Spinal cord (tissue), 10 donors: ENCODE results near the gene TRIL. TPM values are rescaled to one million over a fixed set of nuclear protein-coding genes. Genes with fewer than 3 reads are reported as not detected.

Source experiments
- DNase-seq, 6 donors: peaks; one replicate each; pipeline versions ENCODE4 v3.0.0 to v3.0.0-alpha.2; 2013 to 2015; ENCODE audit warnings: low spot score in 6 of 6, low read depth in 4 of 6
- H3K27ac ChIP-seq: one replicate; pipeline ENCODE4 v1.5.1; 2013; ENCODE audit warnings: low read depth, low read length, control low read depth
- H3K27me3 ChIP-seq: one replicate; pipeline ENCODE4 v1.6.1; 2013; ENCODE audit warnings: low read length; ENCODE audit not compliant: control insufficient read depth, insufficient read depth
- H3K36me3 ChIP-seq: one replicate; pipeline ENCODE4 v1.6.1; 2013; ENCODE audit warnings: low read length; ENCODE audit not compliant: control insufficient read depth, insufficient read depth
- H3K4me1 ChIP-seq: one replicate; pipeline ENCODE4 v1.6.1; 2013; ENCODE audit warnings: low read length; ENCODE audit not compliant: control insufficient read depth, insufficient read depth
- H3K4me3 ChIP-seq: one replicate; pipeline ENCODE4 v1.5.1; 2013; ENCODE audit warnings: low read depth, low read length, control low read depth
- H3K9me3 ChIP-seq: one replicate; pipeline ENCODE4 v1.6.1; 2013; ENCODE audit warnings: low read length; ENCODE audit not compliant: control insufficient read depth, insufficient read depth
- WGBS: methylation state at CpG from one replicate; pipeline ENCODE4 v1.1.5; 2013; ENCODE audit warnings: missing lambda C conversion rate; ENCODE audit not compliant: insufficient coverage; 5-methylcytosine and 5-hydroxymethylcytosine counted together
- polyA plus RNA-seq, 2 donors: library from polyadenylated mRNA; unstranded; fragments of 120-200 nt; gene quantifications; one replicate each; pipeline ENCODE4 v1.2.1, GENCODE V29; 2013; ENCODE audit not compliant: insufficient read length in 2 of 2
- total RNA-seq, 2 donors: library from RNA; depleted of rRNA in 1 of 2; stranded (reverse); fragments of 120-200 nt in 1 of 2; fragments of >200 nt in 1 of 2; gene quantifications; one replicate each; pipeline versions ENCODE4 v1.2.3 to v1.2.4, GENCODE V29; 2013 to 2014
- donor health status: healthy.

The TRIL gene
- total and polyA plus RNA-seq, 4 donors, result 17.4 to 66.0 (median 33.5) TPM

- H3K4me3 ChIP-seq, result no peak overlapping the region
These were observed 21.0 kb downstream of the TRIL start for GRCh38 chr7:28937103-28937502.

DNA sequence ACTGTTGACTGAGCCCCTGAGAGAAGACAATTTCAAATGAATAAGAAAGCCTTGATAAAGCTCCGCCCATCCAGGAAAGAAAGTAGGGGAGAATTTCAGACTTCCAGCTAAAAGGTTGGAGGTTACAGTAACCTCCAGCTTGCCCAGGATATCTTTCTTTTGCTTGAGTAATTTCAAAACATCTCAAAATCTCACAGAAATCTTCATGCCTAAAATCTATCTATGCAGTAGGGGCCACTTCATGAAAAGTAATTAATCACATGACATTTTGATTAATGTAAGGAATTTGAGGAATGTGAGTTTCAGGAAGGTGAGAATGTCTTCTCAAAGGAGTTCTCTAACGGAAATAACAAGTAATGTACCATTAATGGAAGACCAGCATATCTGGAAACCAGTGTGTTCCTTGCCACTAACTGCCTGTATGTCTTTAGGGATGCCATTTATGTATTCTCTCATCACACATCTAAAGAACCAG lies 24.2 kb downstream of the TRIL start:
- H3K4me3 ChIP-seq, result no peak overlapping the region
- no peaks in the 10 kb centered on the region for H3K27me3 ChIP-seq
- no peak overlapping the region for H3K27ac ChIP-seq
- H3K9me3 ChIP-seq, result no peaks in the 10 kb centered on the region
- no peaks in the 10 kb centered on the region for H3K36me3 ChIP-seq
- 86% methylated on average over 1 of the region's 2 CpGs for WGBS
- DNase-seq, result no peak
- peaks cover 9% of the 10 kb centered on the region for H3K4me1 ChIP-seq

More at GRCh38 chr7:28937103-28937502, 21.0 kb downstream of the TRIL start:
- Histone ChIP-seq H3K36me3 (no peaks in the 10 kb centered on the region), H3K4me1 (peaks cover 12% of the 10 kb centered on the region), H3K27ac (no peak overlapping the region), H3K9me3 (no peaks in the 10 kb centered on the region), H3K27me3 (no peaks in the 10 kb centered on the region)
- no peak for DNase-seq
- WGBS, result 78% methylated on average over 1 of the region's 6 CpGs

GRCh38 chr7:28931565-28931964 lies 26.6 kb downstream of the TRIL start:
- Histone ChIP-seq H3K9me3 (no peaks in the 10 kb centered on the region), H3K27ac (no peak overlapping the region), H3K4me1 (peaks cover 9% of the 10 kb centered on the region), H3K36me3 (no peaks in the 10 kb centered on the region), H3K27me3 (no peaks in the 10 kb centered on the region), H3K4me3 (no peak overlapping the region)
- DNase-seq, result no peak
- 40% methylated on average over 1 of the region's 3 CpGs for WGBS

DNA sequence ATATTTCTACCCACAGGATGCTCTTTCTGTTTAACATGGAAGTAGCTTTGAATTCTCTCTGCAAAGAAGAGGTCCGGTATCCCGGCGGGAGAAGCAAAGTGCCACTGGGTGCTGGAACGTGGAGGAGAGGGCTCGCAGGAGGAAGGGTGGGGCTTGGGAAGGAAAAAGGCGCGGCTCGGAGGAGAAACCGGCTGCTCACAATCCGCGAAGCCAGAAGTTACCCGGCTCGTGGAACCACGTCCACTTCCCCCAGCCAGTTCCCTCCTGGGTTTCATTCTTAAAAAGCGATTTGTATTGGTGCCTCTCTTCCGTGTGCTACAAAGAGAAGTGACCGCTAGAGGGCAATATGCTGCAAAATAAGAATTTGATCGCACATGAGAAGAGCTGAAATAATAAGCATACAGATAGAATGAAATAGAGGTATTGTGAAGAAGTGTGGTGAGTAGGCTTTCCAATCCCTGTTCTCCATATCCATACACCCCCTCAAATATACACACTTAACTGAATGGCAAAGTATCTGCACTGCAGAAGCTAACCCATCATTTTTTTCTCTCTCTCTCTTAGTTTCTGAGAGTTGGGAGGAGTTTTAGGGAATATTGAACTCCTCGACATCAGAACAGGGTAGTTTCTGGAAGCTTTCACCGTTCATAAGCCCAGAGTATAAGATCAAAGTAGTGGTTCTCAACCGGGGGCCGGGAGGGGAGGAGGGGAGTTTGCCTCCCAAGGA lies 31.1 kb downstream of the TRIL start:
- Histone ChIP-seq H3K9me3 (no peaks in the 10 kb centered on the region), H3K27ac (no peak overlapping the region), H3K4me3 (peak overlapping the region; percentile 50), H3K27me3 (peaks cover 10% of the 10 kb centered on the region), H3K36me3 (no peaks in the 10 kb centered on the region), H3K4me1 (no peaks in the 10 kb centered on the region)
- WGBS, result 0% methylated on average over 11 of the region's 22 CpGs
- peak; percentile 78 to 97 (median 83) for DNase-seq

DNA sequence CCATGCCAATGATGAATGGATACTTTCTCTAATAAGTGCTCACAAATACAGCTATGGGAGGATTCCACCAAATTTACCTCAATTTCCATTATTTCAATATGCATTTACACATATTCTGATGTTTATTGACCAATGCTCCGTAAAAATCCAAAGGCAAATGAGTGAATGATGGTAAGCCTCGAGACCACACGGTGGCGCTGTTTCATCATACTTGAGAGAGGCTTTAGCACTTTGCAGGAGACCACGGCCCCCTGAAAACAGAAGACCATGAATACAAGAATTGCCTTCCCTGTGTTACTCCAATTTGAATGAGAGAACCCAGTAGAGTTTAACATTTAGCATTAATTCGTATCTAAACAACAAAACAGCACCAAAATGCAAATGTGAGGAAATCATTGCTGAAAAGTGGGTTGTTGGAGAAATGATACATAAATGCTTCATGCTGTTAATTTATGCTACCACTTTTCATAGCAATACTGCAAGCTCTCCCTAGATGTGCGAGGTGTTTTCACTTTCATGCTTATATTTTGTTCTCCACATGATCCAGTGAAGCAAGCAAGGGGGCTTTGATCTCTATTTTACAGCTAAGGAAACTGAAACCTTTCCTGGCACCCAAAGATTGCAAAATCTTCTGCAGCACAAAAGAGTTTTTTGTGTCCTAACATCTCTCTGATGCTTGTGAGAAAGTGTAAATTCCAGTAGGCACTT lies 35.4 kb downstream of the TRIL start:
- WGBS, result 0% methylated on average over 3 of the region's 7 CpGs
- Histone ChIP-seq H3K36me3 (no peaks in the 10 kb centered on the region), H3K27ac (no peak overlapping the region), H3K4me1 (no peaks in the 10 kb centered on the region), H3K27me3 (peaks cover 10% of the 10 kb centered on the region), H3K4me3 (no peak overlapping the region), H3K9me3 (no peaks in the 10 kb centered on the region)
- peak in 5 of 6 donors; percentile 88 to 98 (median 92) for DNase-seq

- no peaks in the 10 kb centered on the region for H3K36me3 ChIP-seq
These were observed 36.3 kb downstream of the TRIL start for GRCh38 chr7:28921822-28922221.

DNA sequence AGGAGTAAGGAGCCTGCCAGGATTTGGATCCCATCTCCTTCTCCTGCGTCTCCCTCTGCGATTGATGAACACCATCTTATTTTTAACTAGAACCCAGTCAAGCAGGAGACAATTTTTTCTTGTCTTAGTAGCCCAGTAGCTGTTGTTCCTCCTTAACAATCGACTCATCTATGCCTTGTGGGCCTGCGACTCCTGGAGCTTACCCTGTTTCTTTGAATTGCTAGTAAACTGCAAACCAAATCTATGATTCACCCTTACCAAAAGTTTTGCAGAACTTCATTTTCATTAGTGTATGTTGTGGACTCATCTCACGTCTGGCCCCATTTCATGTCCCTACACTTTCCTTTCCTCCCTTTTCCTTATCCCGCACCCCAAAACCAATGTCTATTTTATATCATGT lies 37.7 kb downstream of the TRIL start:
- no peak for DNase-seq
- H3K27me3 ChIP-seq, result peaks cover 2% of the 10 kb centered on the region
- no peak overlapping the region for H3K27ac ChIP-seq
- no peaks in the 10 kb centered on the region for H3K9me3 ChIP-seq
- 87% methylated on average over 3 of the region's 6 CpGs for WGBS
- H3K4me1 ChIP-seq, result no peaks in the 10 kb centered on the region
- no peaks in the 10 kb centered on the region for H3K36me3 ChIP-seq
- H3K4me3 ChIP-seq, result no peak overlapping the region

More at GRCh38 chr7:28921822-28922221, 36.3 kb downstream of the TRIL start:
- no CpG with 5 or more reads among the region's 4 CpGs for WGBS
- peak in 4 of 6 donors; percentile 56 to 94 (median 76) for DNase-seq
- Histone ChIP-seq H3K27me3 (peaks cover 10% of the 10 kb centered on the region), H3K27ac (no peak overlapping the region), H3K4me1 (no peaks in the 10 kb centered on the region), H3K9me3 (no peaks in the 10 kb centered on the region), H3K4me3 (no peak overlapping the region)

- Histone ChIP-seq H3K36me3 (no peaks in the 10 kb centered on the region), H3K4me3 (no peak overlapping the region), H3K27me3 (no peaks in the 10 kb centered on the region), H3K4me1 (no peaks in the 10 kb centered on the region), H3K9me3 (no peaks in the 10 kb centered on the region), H3K27ac (peak overlapping the region; percentile 16)
- peak in 1 of 6 donors; percentile 69 for DNase-seq
- WGBS, result 22% methylated on average over 4 of the region's 9 CpGs
These were observed 38.6 kb downstream of the TRIL start for GRCh38 chr7:28919510-28919909.

DNA sequence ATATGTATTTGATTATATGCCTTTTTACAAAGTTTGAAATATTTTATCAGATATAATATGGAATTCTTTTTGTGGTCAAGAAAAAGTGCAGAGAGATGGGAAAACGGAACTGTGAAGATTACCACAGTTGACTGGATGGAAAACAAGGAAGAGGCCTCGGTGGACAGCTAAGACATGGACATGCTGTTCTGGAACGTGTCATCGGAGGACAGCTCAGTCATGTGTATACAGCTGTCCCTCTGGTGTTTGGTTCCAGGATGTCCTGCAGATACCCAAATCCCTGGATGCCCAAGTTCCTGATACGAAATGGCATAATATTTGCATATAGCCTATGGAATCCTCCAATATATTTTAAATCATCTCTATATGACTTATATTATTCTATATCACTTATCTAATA lies 49.4 kb downstream of the TRIL start:
- H3K4me3 ChIP-seq, result no peak overlapping the region
- H3K4me1 ChIP-seq, result no peaks in the 10 kb centered on the region
- DNase-seq, result no peak
- no peaks in the 10 kb centered on the region for H3K27me3 ChIP-seq
- 92% methylated on average over 4 of the region's 5 CpGs for WGBS
- H3K27ac ChIP-seq, result no peak overlapping the region
- no peaks in the 10 kb centered on the region for H3K36me3 ChIP-seq
- no peaks in the 10 kb centered on the region for H3K9me3 ChIP-seq
